ENCODE data around the gene ZSWIM5.
"Not testable (repeated sequence)": the region's sequence is repeated elsewhere in the genome, so short reads cannot be mapped to it uniquely, and the experiment has no call there.

ZSWIM5 gene

GRCh38 chr1:45103534-45103933 is 102.9 kb downstream of the ZSWIM5 start:
- Mint-ChIP-seq H3K4me1 (ENCODE audit: low read depth) (no peaks in the 10 kb centered on the region), H3K9me3 (no peaks in the 10 kb centered on the region), H3K27ac (no peak overlapping the region), H3K36me3 (ENCODE audit: low read depth) (no peaks in the 10 kb centered on the region), H3K27me3 (no peaks in the 10 kb centered on the region), H3K4me3 (no peak overlapping the region)
- DNase-seq: no peak

GRCh38 chr1:45101947-45102346 is 104.5 kb downstream of the ZSWIM5 start:
- H3K27me3 Mint-ChIP-seq: no peaks in the 10 kb centered on the region
- H3K9me3 Mint-ChIP-seq: no peaks in the 10 kb centered on the region
- no peak for DNase-seq
- no peak overlapping the region for H3K4me3 Mint-ChIP-seq
- H3K27ac Mint-ChIP-seq: no peak overlapping the region
- H3K36me3 Mint-ChIP-seq (ENCODE audit: low read depth): no peaks in the 10 kb centered on the region
- H3K4me1 Mint-ChIP-seq (ENCODE audit: low read depth): no peaks in the 10 kb centered on the region

GRCh38 chr1:45101528-45101927 is 104.9 kb downstream of the ZSWIM5 start:
- H3K36me3 Mint-ChIP-seq (ENCODE audit: low read depth); H3K4me3 Mint-ChIP-seq; H3K9me3 Mint-ChIP-seq: not testable (repeated sequence)

GRCh38 chr1:45097944-45098343 is 108.5 kb downstream of the ZSWIM5 start:
- Mint-ChIP-seq H3K27me3 (no peaks in the 10 kb centered on the region), H3K27ac (no peak overlapping the region), H3K4me1 (ENCODE audit: low read depth) (no peaks in the 10 kb centered on the region), H3K9me3 (no peaks in the 10 kb centered on the region), H3K36me3 (ENCODE audit: low read depth) (no peaks in the 10 kb centered on the region), H3K4me3 (no peak overlapping the region)
- DNase-seq: no peak

More at GRCh38 chr1:45101528-45101927, 104.9 kb downstream of the ZSWIM5 start:
- not testable (repeated sequence) for H3K4me1 Mint-ChIP-seq (ENCODE audit: low read depth); H3K27me3 Mint-ChIP-seq; DNase-seq; H3K27ac Mint-ChIP-seq

- no peak overlapping the region for H3K4me3 Mint-ChIP-seq
- no peaks in the 10 kb centered on the region for H3K9me3 Mint-ChIP-seq
- no peaks in the 10 kb centered on the region for H3K36me3 Mint-ChIP-seq (ENCODE audit: low read depth)
- DNase-seq: no peak
- H3K27ac Mint-ChIP-seq: no peak overlapping the region
- H3K4me1 Mint-ChIP-seq (ENCODE audit: low read depth): no peaks in the 10 kb centered on the region
- no peaks in the 10 kb centered on the region for H3K27me3 Mint-ChIP-seq
Observed at GRCh38 chr1:45097079-45097478, 109.3 kb downstream of the ZSWIM5 start.

- Mint-ChIP-seq H3K4me3 (no peak overlapping the region), H3K4me1 (ENCODE audit: low read depth) (no peaks in the 10 kb centered on the region), H3K36me3 (ENCODE audit: low read depth) (no peaks in the 10 kb centered on the region), H3K27ac (no peak overlapping the region), H3K27me3 (no peaks in the 10 kb centered on the region), H3K9me3 (no peaks in the 10 kb centered on the region)
- no peak for DNase-seq
Observed at GRCh38 chr1:45095450-45095849, 111.0 kb downstream of the ZSWIM5 start.

GRCh38 chr1:45094371-45094770 is 112.0 kb downstream of the ZSWIM5 start:
- H3K9me3 Mint-ChIP-seq; H3K4me1 Mint-ChIP-seq (ENCODE audit: low read depth); DNase-seq; H3K27me3 Mint-ChIP-seq; H3K27ac Mint-ChIP-seq; H3K36me3 Mint-ChIP-seq (ENCODE audit: low read depth); H3K4me3 Mint-ChIP-seq: not testable (repeated sequence)

- Mint-ChIP-seq H3K4me3 (no peak overlapping the region), H3K36me3 (ENCODE audit: low read depth) (no peaks in the 10 kb centered on the region), H3K27ac (no peak overlapping the region), H3K9me3 (no peaks in the 10 kb centered on the region), H3K27me3 (no peaks in the 10 kb centered on the region), H3K4me1 (ENCODE audit: low read depth) (no peaks in the 10 kb centered on the region)
- no peak for DNase-seq
Observed at GRCh38 chr1:45093334-45093733, 113.1 kb downstream of the ZSWIM5 start.

GRCh38 chr1:45089711-45090110 is 116.7 kb downstream of the ZSWIM5 start:
- H3K9me3 Mint-ChIP-seq: no peaks in the 10 kb centered on the region
- H3K4me1 Mint-ChIP-seq (ENCODE audit: low read depth): no peaks in the 10 kb centered on the region
- no peak overlapping the region for H3K4me3 Mint-ChIP-seq
- H3K27ac Mint-ChIP-seq: no peak overlapping the region
- H3K36me3 Mint-ChIP-seq (ENCODE audit: low read depth): no peaks in the 10 kb centered on the region
- H3K27me3 Mint-ChIP-seq: no peaks in the 10 kb centered on the region
- no peak for DNase-seq

- H3K27me3 Mint-ChIP-seq: no peaks in the 10 kb centered on the region
- no peak overlapping the region for H3K4me3 Mint-ChIP-seq
- no peak overlapping the region for H3K27ac Mint-ChIP-seq
- H3K9me3 Mint-ChIP-seq: no peaks in the 10 kb centered on the region
- H3K36me3 Mint-ChIP-seq (ENCODE audit: low read depth): no peaks in the 10 kb centered on the region
- H3K4me1 Mint-ChIP-seq (ENCODE audit: low read depth): no peaks in the 10 kb centered on the region
- DNase-seq: no peak
Observed at GRCh38 chr1:45084562-45084961, 121.8 kb downstream of the ZSWIM5 start.

GRCh38 chr1:45079533-45079932 is 126.9 kb downstream of the ZSWIM5 start:
- DNase-seq: no peak
- Mint-ChIP-seq H3K4me3 (no peak overlapping the region), H3K36me3 (ENCODE audit: low read depth) (no peaks in the 10 kb centered on the region), H3K9me3 (no peaks in the 10 kb centered on the region), H3K27ac (no peak overlapping the region), H3K27me3 (no peaks in the 10 kb centered on the region), H3K4me1 (ENCODE audit: low read depth) (no peaks in the 10 kb centered on the region)

GRCh38 chr1:45076959-45077358 is 129.4 kb downstream of the ZSWIM5 start:
- not testable (repeated sequence) for H3K27me3 Mint-ChIP-seq; H3K4me3 Mint-ChIP-seq; DNase-seq; H3K4me1 Mint-ChIP-seq (ENCODE audit: low read depth); H3K27ac Mint-ChIP-seq; H3K36me3 Mint-ChIP-seq (ENCODE audit: low read depth)
- peaks cover 11% of the 10 kb centered on the region for H3K9me3 Mint-ChIP-seq

- Mint-ChIP-seq H3K9me3 (peaks cover 16% of the 10 kb centered on the region), H3K4me1 (ENCODE audit: low read depth) (peaks cover 7% of the 10 kb centered on the region), H3K27ac (no peak overlapping the region), H3K27me3 (no peaks in the 10 kb centered on the region), H3K4me3 (no peak overlapping the region), H3K36me3 (ENCODE audit: low read depth) (no peaks in the 10 kb centered on the region)
- DNase-seq: no peak
Observed at GRCh38 chr1:45071567-45071966, 134.8 kb downstream of the ZSWIM5 start.

GRCh38 chr1:45067806-45068205 is 138.6 kb downstream of the ZSWIM5 start:
- Mint-ChIP-seq H3K27me3 (no peaks in the 10 kb centered on the region), H3K27ac (no peak overlapping the region)

GRCh38 chr1:45065083-45065482 is 141.3 kb downstream of the ZSWIM5 start:
- no peak overlapping the region for H3K4me3 Mint-ChIP-seq
- no peaks in the 10 kb centered on the region for H3K27me3 Mint-ChIP-seq
- H3K4me1 Mint-ChIP-seq (ENCODE audit: low read depth): no peaks in the 10 kb centered on the region
- H3K9me3 Mint-ChIP-seq: no peaks in the 10 kb centered on the region
- no peak overlapping the region for H3K27ac Mint-ChIP-seq
- no peaks in the 10 kb centered on the region for H3K36me3 Mint-ChIP-seq (ENCODE audit: low read depth)
- DNase-seq: no peak

More at GRCh38 chr1:45067806-45068205, 138.6 kb downstream of the ZSWIM5 start:
- peaks cover 4% of the 10 kb centered on the region for H3K9me3 Mint-ChIP-seq
- H3K4me3 Mint-ChIP-seq: no peak overlapping the region
- H3K4me1 Mint-ChIP-seq (ENCODE audit: low read depth): peaks cover 7% of the 10 kb centered on the region
- H3K36me3 Mint-ChIP-seq (ENCODE audit: low read depth): no peaks in the 10 kb centered on the region
- DNase-seq: no peak

- H3K9me3 Mint-ChIP-seq; H3K27ac Mint-ChIP-seq; DNase-seq; H3K4me3 Mint-ChIP-seq; H3K4me1 Mint-ChIP-seq (ENCODE audit: low read depth); H3K36me3 Mint-ChIP-seq (ENCODE audit: low read depth); H3K27me3 Mint-ChIP-seq: not testable (repeated sequence)
Observed at GRCh38 chr1:45062463-45062862, 143.9 kb downstream of the ZSWIM5 start.

Measured in activated T-cell treated with anti-CD3 and anti-CD28 coated beads, Interleukin-2, amount 50 U/mL, for 24 hours (primary cell).